ENCODE measurements around the gene TMEM134.

Gene TMEM134

GRCh38 chr11:67456068-67456705, 12.9 kb downstream of the TMEM134 start:
- no peak overlapping the region for H3K4me3 ChIP-seq (ENCODE audit: low read length)
- no peak for DNase-seq (ENCODE audit: low read depth)
- TF ChIP-seq CTCF (conservative IDR thresholded peaks at IDR 0.05; ENCODE audit: low read length) = no peak

- no peak for TF ChIP-seq CTCF (conservative IDR thresholded peaks at IDR 0.05; ENCODE audit: low read length)
- H3K4me3 ChIP-seq (ENCODE audit: low read length) = no peak within 1 kb of the TSS
- no peak for DNase-seq (ENCODE audit: low read depth)
Observed at GRCh38 chr11:67455054-67455453, 14.0 kb downstream of the TMEM134 start, which contains the start of gene CABP4. TSS of gene CABP4 (plus strand) at chr11:67455354. CDS start at chr11:67455424, 70 bp downstream.

- DNase-seq (ENCODE audit: low read depth) = no peak
Observed at GRCh38 chr11:67453816-67454732, 15.0 kb downstream of the TMEM134 start.

DNA sequence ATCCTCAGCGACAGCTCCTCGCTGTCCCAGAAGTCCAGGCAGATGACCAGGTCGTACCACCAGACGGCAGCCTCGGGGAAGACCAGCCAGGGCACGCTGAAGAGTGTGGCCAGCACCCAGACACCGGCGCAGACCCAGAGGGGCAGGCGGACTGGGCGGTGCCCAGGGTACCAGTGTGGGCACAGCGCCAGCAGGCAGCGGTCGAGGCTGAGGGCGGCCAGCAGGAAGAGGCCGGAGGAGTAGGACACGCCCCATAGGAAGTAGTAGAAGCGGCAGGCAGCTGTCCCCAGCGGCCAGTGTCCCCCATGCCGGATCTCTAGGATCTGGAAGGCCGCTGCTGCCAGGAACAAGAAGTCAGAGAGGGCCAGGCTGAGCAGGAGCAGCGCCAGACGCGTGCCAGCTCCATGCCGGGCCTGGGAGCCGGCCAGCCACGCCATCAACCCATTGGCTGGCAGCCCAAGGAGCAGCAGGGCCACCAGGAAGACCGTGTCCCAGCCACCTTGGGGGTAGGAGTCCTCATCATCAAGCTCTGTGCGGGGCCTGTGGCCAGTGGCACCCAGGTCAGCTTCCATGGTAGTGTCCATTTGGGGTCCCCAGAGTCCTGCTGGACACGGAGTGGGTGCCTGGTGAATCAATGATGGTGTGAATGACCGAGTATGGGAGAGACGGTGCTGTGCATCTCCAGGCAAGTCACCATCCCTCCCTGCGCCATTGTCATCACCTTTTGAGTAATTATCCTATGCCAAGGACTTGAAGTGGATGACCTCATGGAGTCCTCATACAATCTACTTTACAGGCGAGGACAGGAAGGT, 16.7 kb downstream of the TMEM134 start, which contains the start of gene GPR152:
Gene GPR152 (minus strand): TSS at position 589 of the 812 bp plus-strand sequence. CDS start 5 bp downstream, at position 584.
- H3K4me3 ChIP-seq (ENCODE audit: low read length) = no peak within 1 kb of the TSS
- TF ChIP-seq CTCF (conservative IDR thresholded peaks at IDR 0.05; ENCODE audit: low read length) = no peak
- no peak for DNase-seq (ENCODE audit: low read depth)

More at GRCh38 chr11:67453816-67454732, 15.0 kb downstream of the TMEM134 start:
- no peak for TF ChIP-seq CTCF (conservative IDR thresholded peaks at IDR 0.05; ENCODE audit: low read length)
- H3K4me3 ChIP-seq (ENCODE audit: low read length) = no peak overlapping the region

- TF ChIP-seq CTCF (conservative IDR thresholded peaks at IDR 0.05; ENCODE audit: low read length) = no peak
- H3K4me3 ChIP-seq (ENCODE audit: low read length) = no peak overlapping the region
- DNase-seq (ENCODE audit: low read depth) = no peak
Observed at GRCh38 chr11:67451658-67451976, 17.4 kb downstream of the TMEM134 start.

GRCh38 chr11:67450796-67451657, 18.0 kb downstream of the TMEM134 start:
- TF ChIP-seq CTCF (conservative IDR thresholded peaks at IDR 0.05; ENCODE audit: low read length) = no peak
- no peak for DNase-seq (ENCODE audit: low read depth)

More at GRCh38 chr11:67450796-67451657, 18.0 kb downstream of the TMEM134 start:
- H3K4me3 ChIP-seq (ENCODE audit: low read length) = no peak overlapping the region

All from AG10803 (cell line).